Measurements from ENCODE around the gene IKZF3.
"Not testable (repeated sequence)": the region's sequence is repeated elsewhere in the genome, so short reads cannot be mapped to it uniquely, and the experiment has no call there.

Gene IKZF3

GRCh38 chr17:39716073-39716818 lies 147.9 kb downstream of the IKZF3 start:
- DNase-seq = no peak

DNA sequence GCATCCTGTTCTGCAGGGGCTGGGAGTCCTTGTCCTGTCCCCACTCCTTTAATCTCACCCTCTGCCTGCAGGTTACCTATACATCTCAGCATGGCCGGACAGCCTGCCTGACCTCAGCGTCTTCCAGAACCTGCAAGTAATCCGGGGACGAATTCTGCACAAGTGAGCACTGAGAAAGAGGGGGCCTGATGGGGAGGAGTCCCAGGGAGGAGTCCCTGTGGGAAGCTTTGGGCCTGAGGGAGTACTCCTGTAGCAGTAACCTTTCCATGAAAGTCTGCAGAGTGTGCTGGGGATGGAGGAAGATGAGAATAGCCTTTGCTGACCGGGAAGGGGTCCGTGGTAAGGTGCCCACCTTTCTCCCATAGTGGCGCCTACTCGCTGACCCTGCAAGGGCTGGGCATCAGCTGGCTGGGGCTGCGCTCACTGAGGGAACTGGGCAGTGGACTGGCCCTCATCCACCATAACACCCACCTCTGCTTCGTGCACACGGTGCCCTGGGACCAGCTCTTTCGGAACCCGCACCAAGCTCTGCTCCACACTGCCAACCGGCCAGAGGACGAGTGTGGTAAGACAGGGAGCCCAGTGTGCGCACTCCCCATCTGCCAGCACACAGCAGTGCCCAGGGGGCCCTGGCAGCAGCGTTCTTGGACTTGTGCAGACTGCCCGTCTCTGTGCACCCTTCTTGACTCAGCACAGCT lies 148.6 kb downstream of the IKZF3 start:
- DNase-seq = no peak

- no peak for DNase-seq
These were observed 149.9 kb downstream of the IKZF3 start for GRCh38 chr17:39714234-39714633.

DNA sequence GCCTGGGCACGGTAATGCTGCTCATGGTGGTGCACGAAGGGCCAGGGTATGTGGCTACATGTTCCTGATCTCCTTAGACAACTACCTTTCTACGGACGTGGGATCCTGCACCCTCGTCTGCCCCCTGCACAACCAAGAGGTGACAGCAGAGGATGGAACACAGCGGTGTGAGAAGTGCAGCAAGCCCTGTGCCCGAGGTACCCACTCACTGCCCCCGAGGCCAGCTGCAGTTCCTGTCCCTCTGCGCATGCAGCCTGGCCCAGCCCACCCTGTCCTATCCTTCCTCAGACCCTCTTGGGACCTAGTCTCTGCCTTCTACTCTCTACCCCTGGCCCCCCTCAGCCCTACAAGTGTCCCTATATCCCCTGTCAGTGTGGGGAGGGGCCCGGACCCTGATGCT lies 152.3 kb downstream of the IKZF3 start:
- no peak for DNase-seq

- DNase-seq = not testable (repeated sequence)
These were observed 153.0 kb downstream of the IKZF3 start for GRCh38 chr17:39711071-39711470.

GRCh38 chr17:39709998-39710964 lies 153.8 kb downstream of the IKZF3 start:
- no peak for DNase-seq

DNA sequence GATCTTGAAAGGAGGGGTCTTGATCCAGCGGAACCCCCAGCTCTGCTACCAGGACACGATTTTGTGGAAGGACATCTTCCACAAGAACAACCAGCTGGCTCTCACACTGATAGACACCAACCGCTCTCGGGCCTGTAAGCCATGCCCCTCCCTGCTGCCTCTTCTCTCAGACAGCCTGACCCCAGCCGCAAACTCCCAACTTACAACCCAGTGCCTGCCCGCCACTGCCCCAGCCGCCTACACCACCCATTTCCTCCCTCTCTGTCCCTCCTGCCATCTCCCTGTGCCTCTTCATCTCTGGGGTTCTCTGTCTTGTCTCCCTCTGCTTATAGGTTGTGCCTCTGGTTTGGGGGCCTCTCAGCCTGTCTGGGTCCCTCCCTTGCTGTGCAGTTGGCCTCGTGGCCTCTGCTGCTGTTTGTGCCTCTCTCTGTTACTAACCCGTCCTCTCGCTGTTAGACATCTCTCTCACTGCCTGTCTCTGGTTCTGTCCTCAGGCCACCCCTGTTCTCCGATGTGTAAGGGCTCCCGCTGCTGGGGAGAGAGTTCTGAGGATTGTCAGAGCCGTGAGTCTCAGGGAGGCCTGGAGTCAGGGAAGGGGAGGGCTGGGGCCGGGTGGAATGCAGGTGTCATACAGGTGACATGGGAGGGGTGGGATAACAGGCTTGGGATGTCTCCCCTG lies 154.7 kb downstream of the IKZF3 start:
- no peak for DNase-seq

Data from central memory CD4-positive, alpha-beta T cell (primary cell).